Endothelial cell (in vitro differentiated cells): Measurements from ENCODE around the gene DLGAP3. TPM values are rescaled to one million over a fixed set of nuclear protein-coding genes. Genes with fewer than 3 reads are reported as not detected.

Experiments used
- DNase-seq: peaks from one replicate; pipeline ENCODE4 v3.0.0; 2021; ENCODE audit warnings: low spot score
- H3K27ac Mint-ChIP-seq: one replicate; pipeline ENCODE4 v1.8.0; 2021; ENCODE audit warnings: mixed read lengths, inconsistent platforms; ENCODE audit not compliant: unreplicated experiment
- H3K27me3 Mint-ChIP-seq: one replicate; pipeline ENCODE4 v1.8.0; 2021; ENCODE audit warnings: mild to moderate bottlenecking, moderate library complexity, mixed read lengths, inconsistent platforms; ENCODE audit not compliant: unreplicated experiment
- H3K36me3 Mint-ChIP-seq: one replicate; pipeline ENCODE4 v1.8.0; 2021; ENCODE audit warnings: mild to moderate bottlenecking, low read depth, mixed read lengths, inconsistent platforms; ENCODE audit not compliant: unreplicated experiment
- H3K4me1 Mint-ChIP-seq: one replicate; pipeline ENCODE4 v1.8.0; 2021; ENCODE audit warnings: mild to moderate bottlenecking, mixed read lengths, inconsistent platforms; ENCODE audit not compliant: unreplicated experiment
- H3K4me3 Mint-ChIP-seq: one replicate; pipeline ENCODE4 v1.8.0; 2021; ENCODE audit warnings: mild to moderate bottlenecking, mixed read lengths, inconsistent platforms; ENCODE audit not compliant: unreplicated experiment
- H3K9me3 Mint-ChIP-seq: one replicate; pipeline ENCODE4 v1.8.0; 2021; ENCODE audit warnings: mixed read lengths, inconsistent platforms; ENCODE audit not compliant: unreplicated experiment
- total RNA-seq: library from RNA; stranded (reverse); fragmentation: NEBNext Ultra II Directional; extraction: Animal tissue kit (Norgen Biotek cat#: 25700); gene quantifications from one replicate; pipeline ENCODE4 v1.2.1, GENCODE V29; 2021; ENCODE audit not compliant: unreplicated experiment
- TF ChIP-seq, protein P1 (sequence below): fragments of 200-600 bp; sonication (generic); IDR thresholded peaks from one replicate; pipeline ENCODE4 v1.5.0; 2021; ENCODE audit warnings: antibody characterized with exemption; ENCODE audit not compliant: unreplicated experiment

Gene DLGAP3
- total RNA-seq, 1 donor from 2014 or later = 9.1 TPM

DNA sequence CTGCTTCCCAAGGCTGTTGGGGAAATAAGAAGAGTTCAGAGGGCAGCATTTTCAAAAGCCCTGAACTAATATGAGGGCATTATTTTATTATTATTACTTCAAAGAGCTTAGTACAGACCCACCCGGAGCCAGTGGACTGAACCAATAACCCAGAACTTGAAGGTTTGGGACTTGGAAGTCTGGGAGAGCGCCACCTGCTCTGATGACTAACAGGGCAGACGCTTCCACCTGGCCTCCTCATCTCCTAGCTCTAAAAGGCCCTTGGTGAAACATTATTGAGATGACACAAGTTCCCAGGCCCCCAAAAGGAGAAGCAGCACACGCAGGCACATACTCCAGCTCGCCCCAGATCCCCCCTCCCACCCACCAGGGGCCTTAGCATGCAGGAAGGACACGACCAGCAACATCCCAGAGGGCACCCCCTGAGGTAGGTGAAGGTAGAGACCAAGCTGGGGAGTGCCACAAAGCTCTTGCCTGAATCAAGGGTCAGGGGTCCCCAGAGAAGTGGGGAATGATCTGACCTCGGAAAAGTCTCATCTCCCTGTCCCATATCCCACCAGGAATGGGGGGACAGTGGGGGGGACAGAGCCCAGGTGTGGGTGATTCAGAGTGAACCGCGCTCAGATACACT is 1.3 kb downstream of the DLGAP3 start:
- H3K4me3 Mint-ChIP-seq = peak overlapping the region; percentile 92
- no peaks in the 10 kb centered on the region for H3K9me3 Mint-ChIP-seq
- no peak for DNase-seq
- peaks cover 19% of the 10 kb centered on the region for H3K27me3 Mint-ChIP-seq
- H3K36me3 Mint-ChIP-seq = peaks cover 9% of the 10 kb centered on the region
- H3K27ac Mint-ChIP-seq = peak overlapping the region; percentile 11
- TF ChIP-seq, protein P1, sequence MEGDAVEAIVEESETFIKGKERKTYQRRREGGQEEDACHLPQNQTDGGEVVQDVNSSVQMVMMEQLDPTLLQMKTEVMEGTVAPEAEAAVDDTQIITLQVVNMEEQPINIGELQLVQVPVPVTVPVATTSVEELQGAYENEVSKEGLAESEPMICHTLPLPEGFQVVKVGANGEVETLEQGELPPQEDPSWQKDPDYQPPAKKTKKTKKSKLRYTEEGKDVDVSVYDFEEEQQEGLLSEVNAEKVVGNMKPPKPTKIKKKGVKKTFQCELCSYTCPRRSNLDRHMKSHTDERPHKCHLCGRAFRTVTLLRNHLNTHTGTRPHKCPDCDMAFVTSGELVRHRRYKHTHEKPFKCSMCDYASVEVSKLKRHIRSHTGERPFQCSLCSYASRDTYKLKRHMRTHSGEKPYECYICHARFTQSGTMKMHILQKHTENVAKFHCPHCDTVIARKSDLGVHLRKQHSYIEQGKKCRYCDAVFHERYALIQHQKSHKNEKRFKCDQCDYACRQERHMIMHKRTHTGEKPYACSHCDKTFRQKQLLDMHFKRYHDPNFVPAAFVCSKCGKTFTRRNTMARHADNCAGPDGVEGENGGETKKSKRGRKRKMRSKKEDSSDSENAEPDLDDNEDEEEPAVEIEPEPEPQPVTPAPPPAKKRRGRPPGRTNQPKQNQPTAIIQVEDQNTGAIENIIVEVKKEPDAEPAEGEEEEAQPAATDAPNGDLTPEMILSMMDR = no peak
- H3K4me1 Mint-ChIP-seq = peaks cover 12% of the 10 kb centered on the region

DNA sequence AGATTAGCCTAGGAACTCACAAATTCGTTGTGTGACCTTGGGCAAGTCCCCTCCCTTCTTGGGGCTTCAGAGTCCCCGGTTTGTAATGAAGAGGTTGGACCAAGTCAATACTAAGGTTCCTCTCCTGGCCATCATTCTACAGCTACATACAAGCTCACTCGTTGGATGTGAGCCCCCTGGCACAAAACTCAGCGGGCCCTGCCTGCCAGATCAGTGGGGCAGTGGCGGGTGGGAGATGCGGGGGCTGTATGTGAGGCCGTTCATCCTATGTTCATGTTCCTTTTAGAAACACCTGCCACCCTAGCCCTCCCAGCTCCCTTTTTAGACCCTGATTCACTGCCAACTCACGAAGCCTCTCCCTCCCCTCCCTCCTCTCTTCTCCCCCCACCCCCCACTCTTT is 2.1 kb downstream of the DLGAP3 start:
- H3K36me3 Mint-ChIP-seq = peaks cover 9% of the 10 kb centered on the region

GRCh38 chr1:34926894-34927293 is 2.6 kb downstream of the DLGAP3 start:
- peaks cover 20% of the 10 kb centered on the region for H3K27me3 Mint-ChIP-seq
- no peak overlapping the region for H3K27ac Mint-ChIP-seq
- DNase-seq = no peak
- H3K36me3 Mint-ChIP-seq = peaks cover 9% of the 10 kb centered on the region
- TF ChIP-seq, protein P1 = no peak
- no peak overlapping the region for H3K4me3 Mint-ChIP-seq
- H3K4me1 Mint-ChIP-seq = peaks cover 12% of the 10 kb centered on the region
- no peaks in the 10 kb centered on the region for H3K9me3 Mint-ChIP-seq

More for the DNA sequence above, 2.1 kb downstream of the DLGAP3 start:
- DNase-seq = no peak
- H3K4me3 Mint-ChIP-seq = no peak overlapping the region
- peaks cover 12% of the 10 kb centered on the region for H3K4me1 Mint-ChIP-seq
- H3K27me3 Mint-ChIP-seq = peaks cover 19% of the 10 kb centered on the region
- H3K9me3 Mint-ChIP-seq = no peaks in the 10 kb centered on the region
- TF ChIP-seq, protein P1 = no peak
- no peak overlapping the region for H3K27ac Mint-ChIP-seq

DNA sequence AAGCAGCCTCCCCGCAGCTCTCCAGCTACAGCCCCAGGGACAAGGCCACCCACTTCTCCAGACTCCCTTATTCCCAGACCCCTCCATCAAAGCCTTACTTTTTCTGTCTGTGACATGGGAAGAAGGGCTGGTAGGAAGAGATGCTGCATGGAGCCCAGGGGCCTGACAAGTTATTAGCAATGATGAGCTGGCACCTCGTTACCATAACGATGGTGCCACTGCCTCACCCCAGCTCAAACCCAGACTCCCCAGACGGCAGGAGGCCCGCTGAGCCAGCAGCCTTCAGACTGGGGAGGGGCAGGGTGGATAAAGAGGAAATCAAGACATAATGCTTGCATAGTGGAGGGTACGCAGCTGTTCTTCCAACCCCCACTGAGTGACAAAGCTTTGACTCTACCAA is 3.3 kb downstream of the DLGAP3 start:
- no peak overlapping the region for H3K27ac Mint-ChIP-seq
- DNase-seq = no peak
- peaks cover 14% of the 10 kb centered on the region for H3K4me1 Mint-ChIP-seq
- no peaks in the 10 kb centered on the region for H3K9me3 Mint-ChIP-seq
- H3K27me3 Mint-ChIP-seq = peaks cover 22% of the 10 kb centered on the region
- H3K36me3 Mint-ChIP-seq = peaks cover 9% of the 10 kb centered on the region
- TF ChIP-seq, protein P1 = no peak
- no peak overlapping the region for H3K4me3 Mint-ChIP-seq

DNA sequence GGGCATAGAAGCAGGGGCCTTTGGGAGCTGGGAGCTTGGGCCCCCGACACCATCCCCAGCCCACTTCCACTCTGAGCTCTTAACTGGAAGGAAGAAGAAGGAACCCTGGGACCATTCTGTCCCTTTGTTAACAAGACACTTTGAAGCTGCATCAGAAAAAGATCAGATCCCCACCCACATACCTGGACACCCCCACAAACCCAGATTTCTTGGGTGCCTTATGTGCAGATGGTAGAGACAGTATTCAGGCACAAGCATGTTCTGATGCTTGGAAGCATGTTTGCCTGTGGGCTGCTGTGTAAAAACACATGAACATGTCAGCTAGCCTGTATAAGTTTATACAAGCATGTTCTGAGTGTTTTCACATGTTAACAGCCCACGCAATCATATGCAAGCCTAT is 3.7 kb downstream of the DLGAP3 start:
- Mint-ChIP-seq H3K27ac (no peak overlapping the region), H3K4me1 (peaks cover 14% of the 10 kb centered on the region), H3K36me3 (peaks cover 9% of the 10 kb centered on the region), H3K4me3 (no peak overlapping the region), H3K9me3 (no peaks in the 10 kb centered on the region), H3K27me3 (peaks cover 23% of the 10 kb centered on the region)
- DNase-seq = no peak
- TF ChIP-seq, protein P1 = no peak
